Endothelial cell of umbilical vein (primary cell): ENCODE measurements around the gene AKT2. TPM values are rescaled to one million over a fixed set of nuclear protein-coding genes. Genes with fewer than 3 reads are reported as not detected.

Experiments
- BruUV-seq: library from RNA; stranded (reverse); fragments of 400-500 nt; replicated peaks from 2 replicates; lab custom pipeline; 2021; lab: Mats Ljungman, UMichigan
- CTCF ChIA-PET: fragments of 300-600, 350-600 bp; sonication (Branson Sonifier 250); formaldehyde crosslinking; loops from one replicate; lab custom pipeline; 2021; ENCODE audit warnings: antibody characterized with exemption, inconsistent platforms; lab: Charles Lee
- POLR2A ChIA-PET: fragments of 300-600, 350-600 bp; sonication (Branson Sonifier 250); formaldehyde crosslinking; loops from one replicate; lab custom pipeline; 2021; ENCODE audit warnings: antibody characterized with exemption, inconsistent platforms; lab: Charles Lee
- DNase-seq: peaks from one replicate; pipeline ENCODE4 v3.0.0-alpha.2; 2011; ENCODE audit warnings: low read depth, low spot score
- FAIRE-seq: peaks from 2 replicates; lab custom pipeline; 2011; peaks lifted over from hg19 to GRCh38; lab: Jason Lieb, UNC
- H2AFZ ChIP-seq: 2 replicates; pipeline ENCODE4 v1.6.0; 2012; ENCODE audit warnings: low read depth, low read length, control low read depth, inconsistent platforms
- H3K27ac ChIP-seq: 2 replicates; pipeline ENCODE4 v1.5.1; 2011; ENCODE audit warnings: low read depth, mild to moderate bottlenecking, control low read depth, low read length, moderate library complexity; ENCODE audit not compliant: insufficient read depth
- H3K27me3 ChIP-seq, 2 experiments: 2 replicates each; pipeline versions ENCODE4 v1.6.0 to v1.6.1; 2011; ENCODE audit warnings: low read length in 2 of 2, mixed read lengths in 1 of 2; ENCODE audit not compliant: control insufficient read depth in 2 of 2, insufficient read depth in 2 of 2
- H3K36me3 ChIP-seq, 2 experiments: 2 replicates in 1 of 2; 3 replicates in 1 of 2; pipeline ENCODE4 v1.5.1; 2011; ENCODE audit warnings: low read length in 2 of 2, mild to moderate bottlenecking in 1 of 2, moderate library complexity in 1 of 2; ENCODE audit not compliant: control insufficient read depth in 2 of 2, insufficient read depth in 2 of 2; ENCODE audit errors: extremely low read depth in 1 of 2
- H3K4me1 ChIP-seq: 3 replicates; pipeline ENCODE4 v1.5.1; 2011; ENCODE audit warnings: mild to moderate bottlenecking, low read length; ENCODE audit not compliant: control insufficient read depth, insufficient read depth; ENCODE audit errors: extremely low read depth
- H3K4me2 ChIP-seq: 2 replicates; pipeline ENCODE4 v1.6.1; 2011; ENCODE audit warnings: low read length, control low read depth, mixed read lengths; ENCODE audit not compliant: insufficient read depth
- H3K4me3 ChIP-seq, 3 experiments: fragments of 200-600 bp in 1 of 3; sonication (generic), shearing (Covaris generic) in 1 of 3; replicated peaks in 1 of 3; 2 replicates each; pipeline ENCODE4 v1.5.1; 2011 to 2016; ENCODE audit warnings: control low read depth in 3 of 3, low read length in 3 of 3, mild to moderate bottlenecking in 2 of 3, inconsistent platforms in 1 of 3, low read depth in 1 of 3, moderate library complexity in 1 of 3; ENCODE audit not compliant: insufficient read depth in 1 of 3
- H3K79me2 ChIP-seq: 2 replicates; pipeline ENCODE4 v1.6.0; 2012; ENCODE audit warnings: low read length, inconsistent platforms; ENCODE audit not compliant: control insufficient read depth, insufficient read depth
- H3K9ac ChIP-seq: replicated peaks from 2 replicates; pipeline ENCODE3; 2011; ENCODE audit warnings: low read length, control low read depth; ENCODE audit not compliant: insufficient read depth; ENCODE audit errors: extremely low read depth
- H3K9me1 ChIP-seq: replicated peaks from 3 replicates; pipeline ENCODE4 v1.6.0; 2011; ENCODE audit warnings: mild to moderate bottlenecking, low read length; ENCODE audit not compliant: control insufficient read depth, insufficient read depth; ENCODE audit errors: extremely low read depth
- H3K9me3 ChIP-seq: replicated peaks from 2 replicates; pipeline ENCODE4 v1.5.1; 2012; ENCODE audit warnings: low read length, inconsistent platforms; ENCODE audit not compliant: control insufficient read depth, insufficient read depth
- H4K20me1 ChIP-seq: replicated peaks from 2 replicates; pipeline ENCODE3; 2011; ENCODE audit warnings: mild to moderate bottlenecking, low read length; ENCODE audit not compliant: control insufficient read depth, insufficient read depth; ENCODE audit errors: extremely low read depth
- CTCF ChIP-seq, 2 donors: IDR thresholded peaks; 1 replicate in 1 of 2; 2 replicates in 1 of 2; pipeline ENCODE4 v1.5.1; 2011; ENCODE audit warnings: low read length in 2 of 2, mild to moderate bottlenecking in 2 of 2, moderate library complexity in 2 of 2, control low read depth in 1 of 2, inconsistent platforms in 1 of 2, low read depth in 1 of 2; ENCODE audit not compliant: insufficient read depth in 1 of 2; ENCODE audit errors: extremely low read depth in 1 of 2
- EZH2 ChIP-seq: IDR thresholded peaks from 2 replicates; pipeline ENCODE4 v1.6.1; 2012; ENCODE audit warnings: borderline replicate concordance, low read depth, mild to moderate bottlenecking, moderate library complexity, low read length, inconsistent platforms; ENCODE audit not compliant: severe bottlenecking
- FOS ChIP-seq: IDR thresholded peaks from 2 replicates; pipeline ENCODE4 v1.6.1; 2011; ENCODE audit warnings: mild to moderate bottlenecking, low read length, moderate library complexity, borderline replicate concordance; ENCODE audit not compliant: insufficient read depth
- GATA2 ChIP-seq: IDR thresholded peaks from 2 replicates; pipeline ENCODE4 v1.7.0; 2011; ENCODE audit warnings: low read depth, mild to moderate bottlenecking, moderate library complexity, mixed read lengths, low read length; ENCODE audit not compliant: insufficient read length, insufficient read depth
- JUN ChIP-seq: IDR thresholded peaks from 2 replicates; pipeline ENCODE4 v1.6.1; 2011; ENCODE audit warnings: borderline replicate concordance, low read depth; ENCODE audit not compliant: insufficient read length, insufficient read depth
- MAX ChIP-seq: IDR thresholded peaks from 2 replicates; pipeline ENCODE4 v1.6.1; 2011; ENCODE audit not compliant: insufficient read depth, insufficient read length
- MYC ChIP-seq: IDR thresholded peaks from one replicate; pipeline ENCODE4 v1.6.1; 2011; ENCODE audit warnings: mild to moderate bottlenecking, low read depth, low read length
- POLR2A ChIP-seq: IDR thresholded peaks from 2 replicates; pipeline ENCODE4 v1.6.1; 2012; ENCODE audit warnings: low read depth, mild to moderate bottlenecking, control low read depth, low read length
- POLR2AphosphoS5 ChIP-seq: IDR thresholded peaks from 2 replicates; pipeline ENCODE4 v1.6.1; 2012; ENCODE audit warnings: low read depth, mild to moderate bottlenecking, control low read depth, low read length, moderate library complexity; ENCODE audit not compliant: insufficient read depth
- dilution Hi-C: fragments of 300-500 bp; cut with MboI; formaldehyde crosslinking; loops from one replicate; pipeline ENCODE4 v1.15.0; 2019; ENCODE audit warnings: low sequenced_read_pairs; ENCODE audit not compliant: extremely low pct_ligation_motif_present
- intact Hi-C: fragments of 100-400 bp; cut with micrococcal nuclease; formaldehyde crosslinking; loops from one replicate; pipeline ENCODE4 v1.10.0; 2022
- polyA plus RNA-seq, 4 experiments: library from polyadenylated mRNA; depleted of rRNA in 3 of 4; stranded (reverse) in 3 of 4; unstranded in 1 of 4; fragments of >200 nt; gene quantifications; 2 replicates each; pipeline versions ENCODE4 v1.2.1 to v1.2.3, GENCODE V29; 2011 to 2012; ENCODE audit warnings: missing spikeins in 1 of 4
- total RNA-seq: library from RNA; stranded (reverse); gene quantifications from 2 replicates; pipeline ENCODE4 v1.2.3, GENCODE V29; 2021

AKT2 gene
- total and polyA plus RNA-seq, 2 donors (not counting 3 experiments of a cell fraction or from before 2014, with no cell fraction given) = 65.2 to 69.8 TPM

- FAIRE-seq (no peak), DNase-seq (no peak)
- TF ChIP-seq MYC (no peak), FOS (no peak), MAX (no peak)
- Histone ChIP-seq H3K4me3 (no peak overlapping the region), H3K4me1 (no peaks in the 10 kb centered on the region), H3K9ac (no peak overlapping the region), H2AFZ (no peak overlapping the region), H3K27me3 (no peaks in the 10 kb centered on the region), H3K4me2 (no peak overlapping the region), H4K20me1 (no peaks in the 10 kb centered on the region), H3K9me1 (no peaks in the 10 kb centered on the region), H3K36me3 (peaks cover 2 to 9% of the 10 kb centered on the region in 2 experiments), H3K79me2 (peaks cover 28% of the 10 kb centered on the region), H3K9me3 (no peaks in the 10 kb centered on the region), H3K27ac (no peak overlapping the region)
- no TSS peak for BruUV-seq
- dilution Hi-C loops (no loop called here), intact Hi-C loops (no loop called here)
- ChIA-PET CTCF (interaction anchor here (1.5 kb wide), 1 partner anchor 14 kb away, joined by 3 read pairs; no protein-coding TSS in a partner anchor), POLR2A (no interaction called here)
Observed at GRCh38 chr19:40263440-40264313, 21.5 kb downstream of the AKT2 start.

- H3K9me3 ChIP-seq = no peaks in the 10 kb centered on the region
- no peak for DNase-seq
- H3K27me3 ChIP-seq = no peaks in the 10 kb centered on the region
- dilution Hi-C loops (no loop called here), intact Hi-C loops (no loop called here)
- no peak overlapping the region for H3K4me2 ChIP-seq
- H3K4me3 ChIP-seq = no peak overlapping the region
- H3K27ac ChIP-seq = no peak overlapping the region
- FAIRE-seq = no peak
- no peaks in the 10 kb centered on the region for H3K9me1 ChIP-seq
- H3K9ac ChIP-seq = no peak overlapping the region
- ChIA-PET CTCF (no interaction called here), POLR2A (no interaction called here)
- no peaks in the 10 kb centered on the region for H3K4me1 ChIP-seq
- peaks cover 3% of the 10 kb centered on the region for H4K20me1 ChIP-seq
- TF ChIP-seq POLR2AphosphoS5 (no peak), CTCF (IDR thresholded peaks at IDR 0.05; ENCODE audit: extremely low read depth in 1 of 2, insufficient read depth in 1 of 2, low read depth in 1 of 2, low read length in 2 of 2) (no peak), JUN (no peak), MYC (no peak), POLR2A (no peak), GATA2 (no peak), FOS (no peak), MAX (no peak), EZH2 (no peak)
- H2AFZ ChIP-seq = no peak overlapping the region
- peaks cover 2 to 9% of the 10 kb centered on the region in 2 experiments for H3K36me3 ChIP-seq
- no TSS peak for BruUV-seq
- H3K79me2 ChIP-seq = peaks cover 25% of the 10 kb centered on the region
Observed at GRCh38 chr19:40262422-40262821, 22.7 kb downstream of the AKT2 start.
